Memory B cell (primary cell): ENCODE measurements around the gene SOD1.
"Not testable (repeated sequence)": the region's sequence is repeated elsewhere in the genome, so short reads cannot be mapped to it uniquely, and the experiment has no call there.

Experiments used
- ATAC-seq: fragments of 150-1000 bp; cut with Tn5 transposase; 2 replicates; pipeline ENCODE4 v1.10.0; 2021; ENCODE audit warnings: low read depth, mild to moderate bottlenecking, moderate library complexity
- DNase-seq, 2 donors: peaks; one replicate each; pipeline ENCODE4 v3.0.0; 2022; ENCODE audit warnings: low spot score in 2 of 2
- H3K27ac Mint-ChIP-seq: one replicate; pipeline ENCODE4 v1.8.0; 2022; ENCODE audit warnings: mild to moderate bottlenecking, moderate library complexity, mixed read lengths
- H3K27me3 Mint-ChIP-seq: one replicate; pipeline ENCODE4 v1.8.0; 2022; ENCODE audit warnings: mixed read lengths
- H3K36me3 Mint-ChIP-seq: one replicate; pipeline ENCODE4 v1.8.0; 2022; ENCODE audit warnings: mild to moderate bottlenecking, mixed read lengths
- H3K4me1 Mint-ChIP-seq: one replicate; pipeline ENCODE4 v1.8.0; 2022; ENCODE audit warnings: mixed read lengths
- H3K4me3 Mint-ChIP-seq: one replicate; pipeline ENCODE4 v1.8.0; 2022; ENCODE audit warnings: mild to moderate bottlenecking, moderate library complexity, mixed read lengths
- H3K9me3 Mint-ChIP-seq: one replicate; pipeline ENCODE4 v1.8.0; 2022; ENCODE audit warnings: mixed read lengths

The SOD1 gene

GRCh38 chr21:31636874-31637273, 22.6 kb upstream of the SOD1 start:
- no peak for ATAC-seq
- peaks cover 4% of the 10 kb centered on the region for H3K36me3 Mint-ChIP-seq

GRCh38 chr21:31641416-31641922, 18.0 kb upstream of the SOD1 start:
- no peak for DNase-seq
- no peak for ATAC-seq
- Mint-ChIP-seq H3K9me3 (peaks cover 2% of the 10 kb centered on the region), H3K27me3 (peaks cover 5% of the 10 kb centered on the region), H3K4me1 (peaks cover 4% of the 10 kb centered on the region), H3K4me3 (no peak overlapping the region), H3K27ac (no peak overlapping the region), H3K36me3 (peaks cover 2% of the 10 kb centered on the region)

More at GRCh38 chr21:31636874-31637273, 22.6 kb upstream of the SOD1 start:
- peaks cover 5% of the 10 kb centered on the region for H3K27me3 Mint-ChIP-seq
- no peak for DNase-seq
- no peak overlapping the region for H3K27ac Mint-ChIP-seq
- peaks cover 3% of the 10 kb centered on the region for H3K9me3 Mint-ChIP-seq
- H3K4me1 Mint-ChIP-seq, result no peaks in the 10 kb centered on the region
- no peak overlapping the region for H3K4me3 Mint-ChIP-seq

GRCh38 chr21:31644643-31645042, 14.8 kb upstream of the SOD1 start:
- H3K9me3 Mint-ChIP-seq, result no peaks in the 10 kb centered on the region
- H3K27ac Mint-ChIP-seq, result no peak overlapping the region
- H3K27me3 Mint-ChIP-seq, result peaks cover 4% of the 10 kb centered on the region
- DNase-seq (no peak), ATAC-seq (no peak)
- peaks cover 1% of the 10 kb centered on the region for H3K36me3 Mint-ChIP-seq
- H3K4me3 Mint-ChIP-seq, result no peak overlapping the region
- H3K4me1 Mint-ChIP-seq, result peaks cover 14% of the 10 kb centered on the region

GRCh38 chr21:31647650-31648049, 11.8 kb upstream of the SOD1 start:
- peaks cover 14% of the 10 kb centered on the region for H3K4me1 Mint-ChIP-seq
- DNase-seq, result no peak
- H3K36me3 Mint-ChIP-seq, result no peaks in the 10 kb centered on the region
- H3K4me3 Mint-ChIP-seq, result peak overlapping the region; percentile 76
- no peaks in the 10 kb centered on the region for H3K27me3 Mint-ChIP-seq
- H3K9me3 Mint-ChIP-seq, result peaks cover 3% of the 10 kb centered on the region
- peak; percentile 51 for ATAC-seq
- peak overlapping the region; percentile 64 for H3K27ac Mint-ChIP-seq

- ATAC-seq (no peak), DNase-seq (no peak)
- H3K36me3 Mint-ChIP-seq, result no peaks in the 10 kb centered on the region
- no peak overlapping the region for H3K4me3 Mint-ChIP-seq
- peaks cover 22% of the 10 kb centered on the region for H3K4me1 Mint-ChIP-seq
- H3K27me3 Mint-ChIP-seq, result no peaks in the 10 kb centered on the region
- peaks cover 3% of the 10 kb centered on the region for H3K9me3 Mint-ChIP-seq
- no peak overlapping the region for H3K27ac Mint-ChIP-seq
These were observed 8.6 kb upstream of the SOD1 start for GRCh38 chr21:31650930-31651329.

GRCh38 chr21:31651491-31651890, 8.0 kb upstream of the SOD1 start:
- DNase-seq, H3K36me3 Mint-ChIP-seq, H3K27ac Mint-ChIP-seq, H3K27me3 Mint-ChIP-seq, ATAC-seq, H3K9me3 Mint-ChIP-seq, H3K4me3 Mint-ChIP-seq: not testable (repeated sequence)
- peaks cover 21% of the 10 kb centered on the region for H3K4me1 Mint-ChIP-seq

- peaks cover 15% of the 10 kb centered on the region for H3K4me1 Mint-ChIP-seq
- H3K27ac Mint-ChIP-seq, result no peak overlapping the region
- ATAC-seq (no peak), DNase-seq (no peak)
- H3K36me3 Mint-ChIP-seq, result no peaks in the 10 kb centered on the region
- H3K4me3 Mint-ChIP-seq, result no peak overlapping the region
- H3K27me3 Mint-ChIP-seq, result no peaks in the 10 kb centered on the region
- H3K9me3 Mint-ChIP-seq, result peaks cover 3% of the 10 kb centered on the region
These were observed 5.2 kb upstream of the SOD1 start for GRCh38 chr21:31654340-31654739.

GRCh38 chr21:31654821-31655580, 4.5 kb upstream of the SOD1 start:
- not testable (repeated sequence) for H3K27me3 Mint-ChIP-seq, H3K36me3 Mint-ChIP-seq, H3K9me3 Mint-ChIP-seq, DNase-seq, ATAC-seq
- H3K4me3 Mint-ChIP-seq, result peak overlapping the region; percentile 81
- H3K27ac Mint-ChIP-seq, result peak overlapping the region; percentile 52
- peaks cover 17% of the 10 kb centered on the region for H3K4me1 Mint-ChIP-seq

- Mint-ChIP-seq H3K27ac (no peak overlapping the region), H3K36me3 (no peaks in the 10 kb centered on the region), H3K27me3 (no peaks in the 10 kb centered on the region), H3K4me1 (peaks cover 22% of the 10 kb centered on the region), H3K9me3 (no peaks in the 10 kb centered on the region), H3K4me3 (peak overlapping the region; percentile 51)
- DNase-seq (no peak), ATAC-seq (no peak)
These were observed 3.0 kb upstream of the SOD1 start for GRCh38 chr21:31656199-31657095.

- H3K4me1 Mint-ChIP-seq, result peaks cover 26% of the 10 kb centered on the region
- DNase-seq (no peak), ATAC-seq (no peak)
- no peaks in the 10 kb centered on the region for H3K27me3 Mint-ChIP-seq
- no peak overlapping the region for H3K4me3 Mint-ChIP-seq
- H3K27ac Mint-ChIP-seq, result no peak overlapping the region
- no peaks in the 10 kb centered on the region for H3K9me3 Mint-ChIP-seq
- H3K36me3 Mint-ChIP-seq, result no peaks in the 10 kb centered on the region
These were observed 1.4 kb upstream of the SOD1 start for GRCh38 chr21:31658053-31658452.

GRCh38 chr21:31659286-31659535, 282 bp upstream of the SOD1 start:
- peak overlapping the region; percentile 100 for H3K4me3 Mint-ChIP-seq
- DNase-seq (no peak), ATAC-seq (peak; percentile 33)
- no peaks in the 10 kb centered on the region for H3K9me3 Mint-ChIP-seq
- peak overlapping the region; percentile 97 for H3K27ac Mint-ChIP-seq
- peaks cover 3% of the 10 kb centered on the region for H3K36me3 Mint-ChIP-seq
- H3K27me3 Mint-ChIP-seq, result no peaks in the 10 kb centered on the region
- H3K4me1 Mint-ChIP-seq, result peaks cover 26% of the 10 kb centered on the region

GRCh38 chr21:31660259-31660565, 719 bp downstream of the SOD1 start:
- ATAC-seq (peak; percentile 10), DNase-seq (peak in 1 of 2 donors; percentile 7)
- Mint-ChIP-seq H3K27me3 (no peaks in the 10 kb centered on the region), H3K27ac (peak overlapping the region; percentile 97), H3K4me3 (peak overlapping the region; percentile 85), H3K4me1 (peaks cover 25% of the 10 kb centered on the region), H3K9me3 (no peaks in the 10 kb centered on the region), H3K36me3 (peaks cover 6% of the 10 kb centered on the region)

GRCh38 chr21:31660591-31660990, 1.1 kb downstream of the SOD1 start:
- no peak for DNase-seq
- Mint-ChIP-seq H3K4me3 (peak overlapping the region; percentile 85), H3K27ac (peak overlapping the region; percentile 97), H3K36me3 (peaks cover 9% of the 10 kb centered on the region), H3K4me1 (peaks cover 27% of the 10 kb centered on the region), H3K27me3 (no peaks in the 10 kb centered on the region), H3K9me3 (no peaks in the 10 kb centered on the region)
- ATAC-seq, result no peak

GRCh38 chr21:31663584-31664249, 4.2 kb downstream of the SOD1 start:
- Mint-ChIP-seq H3K4me1 (peaks cover 26% of the 10 kb centered on the region), H3K9me3 (no peaks in the 10 kb centered on the region), H3K36me3 (peaks cover 13% of the 10 kb centered on the region), H3K27ac (peak overlapping the region; percentile 25), H3K4me3 (no peak overlapping the region), H3K27me3 (no peaks in the 10 kb centered on the region)
- ATAC-seq, result no peak
- DNase-seq, result no peak
